HG03354 (cell line): ENCODE measurements around the gene C13orf46.

Source experiments
- ATAC-seq: cut with Tn5 transposase; IDR thresholded peaks from one replicate; pipeline ENCODE4 v1.9.1; 2021; ENCODE audit warnings: mild to moderate bottlenecking; ENCODE audit not compliant: unreplicated experiment, poor library complexity, severe bottlenecking

C13orf46 gene

DNA sequence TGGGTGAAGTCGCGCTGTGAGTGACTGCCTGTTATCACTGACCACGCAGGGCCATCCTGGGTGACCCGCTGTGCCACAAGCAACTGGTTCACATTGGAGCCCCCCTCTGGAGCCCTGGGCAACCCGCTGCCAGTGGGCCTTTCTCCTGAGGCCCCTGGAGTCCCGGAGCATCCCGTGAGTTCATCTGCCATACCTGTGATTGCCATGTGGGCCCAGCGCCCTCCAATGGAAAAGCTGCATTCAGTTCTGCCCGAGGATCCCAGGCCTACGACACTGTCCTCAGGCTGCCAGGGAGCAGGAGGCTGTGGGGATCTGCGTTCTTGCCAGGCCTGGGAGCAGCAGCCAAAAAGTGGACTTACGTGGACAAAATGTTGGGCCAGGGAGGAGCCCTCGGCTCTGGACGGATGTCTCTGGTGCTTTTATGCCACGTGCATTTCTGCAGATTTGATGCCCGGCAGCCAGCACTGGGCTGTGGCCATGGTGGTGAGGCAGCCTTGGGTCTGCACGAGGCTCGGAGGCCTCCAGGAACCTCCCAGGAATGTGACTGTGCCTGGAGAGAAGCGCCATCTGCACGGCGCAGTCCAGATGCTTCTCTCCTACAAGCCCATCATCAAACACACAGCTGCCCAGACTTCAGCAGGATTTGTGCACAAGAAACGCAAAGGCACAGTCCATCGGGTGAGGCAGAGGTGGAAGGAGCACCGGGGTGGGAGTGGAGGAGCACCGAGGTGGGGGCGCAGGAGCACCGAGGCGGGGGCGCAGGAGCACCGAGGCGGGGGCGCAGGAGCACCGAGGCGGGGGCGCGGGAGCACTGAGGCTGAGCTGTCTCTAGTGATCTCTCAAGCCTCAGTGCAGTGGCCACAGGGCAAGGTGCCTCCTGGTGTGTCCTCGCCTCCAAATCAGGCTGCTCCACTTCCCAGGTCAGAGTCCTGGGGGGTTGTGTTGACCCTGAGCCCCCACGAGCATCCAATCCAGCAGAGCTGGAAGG is 44.0 kb downstream of the C13orf46 start:
- ATAC-seq, result no peak

DNA sequence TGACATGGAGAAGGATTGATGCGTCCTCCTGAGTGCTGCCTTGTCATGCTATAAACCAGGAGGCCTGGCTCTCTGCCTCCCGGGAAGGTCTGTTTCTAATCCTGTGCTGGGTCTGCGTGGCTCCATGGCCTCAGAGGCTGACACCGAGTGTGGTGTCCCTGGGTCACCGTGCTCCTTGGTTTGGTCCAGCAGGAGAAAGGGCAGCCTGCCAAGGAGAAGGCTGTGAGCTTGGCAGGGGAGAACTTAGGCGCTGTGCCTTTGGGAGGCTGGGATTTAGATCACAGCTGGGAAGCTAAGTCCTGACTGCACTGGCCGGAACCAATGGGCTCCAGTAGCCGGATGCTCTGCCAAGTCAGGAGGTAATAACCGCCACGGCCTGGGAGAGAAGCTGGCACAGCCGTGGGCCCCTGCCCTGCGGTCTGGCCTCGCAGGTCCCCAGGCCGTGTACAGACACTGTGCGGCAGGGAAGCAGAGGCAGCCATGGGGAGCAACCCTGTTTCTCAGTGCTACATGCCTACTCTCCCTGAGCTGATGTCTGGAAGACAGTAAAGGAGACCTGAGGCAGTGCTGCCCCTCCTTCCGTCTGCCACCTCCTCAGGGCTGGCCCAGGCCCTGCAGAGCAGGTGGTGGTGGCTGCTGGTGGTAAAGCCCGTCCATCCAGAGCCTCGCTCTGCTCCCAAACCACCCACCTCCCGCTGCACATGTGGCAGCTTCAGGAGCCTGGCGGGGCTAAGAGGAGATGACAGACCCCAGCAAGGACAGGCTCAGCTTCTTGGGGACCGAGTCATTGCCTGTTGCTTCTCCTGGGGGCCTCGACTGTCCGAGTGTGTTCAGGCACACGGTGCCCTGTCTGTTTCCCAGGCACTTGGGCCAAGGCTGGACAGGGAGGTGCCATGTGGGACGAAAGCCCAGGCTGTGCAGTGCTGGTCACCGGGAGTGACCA is 44.9 kb downstream of the C13orf46 start:
- no peak for ATAC-seq

DNA sequence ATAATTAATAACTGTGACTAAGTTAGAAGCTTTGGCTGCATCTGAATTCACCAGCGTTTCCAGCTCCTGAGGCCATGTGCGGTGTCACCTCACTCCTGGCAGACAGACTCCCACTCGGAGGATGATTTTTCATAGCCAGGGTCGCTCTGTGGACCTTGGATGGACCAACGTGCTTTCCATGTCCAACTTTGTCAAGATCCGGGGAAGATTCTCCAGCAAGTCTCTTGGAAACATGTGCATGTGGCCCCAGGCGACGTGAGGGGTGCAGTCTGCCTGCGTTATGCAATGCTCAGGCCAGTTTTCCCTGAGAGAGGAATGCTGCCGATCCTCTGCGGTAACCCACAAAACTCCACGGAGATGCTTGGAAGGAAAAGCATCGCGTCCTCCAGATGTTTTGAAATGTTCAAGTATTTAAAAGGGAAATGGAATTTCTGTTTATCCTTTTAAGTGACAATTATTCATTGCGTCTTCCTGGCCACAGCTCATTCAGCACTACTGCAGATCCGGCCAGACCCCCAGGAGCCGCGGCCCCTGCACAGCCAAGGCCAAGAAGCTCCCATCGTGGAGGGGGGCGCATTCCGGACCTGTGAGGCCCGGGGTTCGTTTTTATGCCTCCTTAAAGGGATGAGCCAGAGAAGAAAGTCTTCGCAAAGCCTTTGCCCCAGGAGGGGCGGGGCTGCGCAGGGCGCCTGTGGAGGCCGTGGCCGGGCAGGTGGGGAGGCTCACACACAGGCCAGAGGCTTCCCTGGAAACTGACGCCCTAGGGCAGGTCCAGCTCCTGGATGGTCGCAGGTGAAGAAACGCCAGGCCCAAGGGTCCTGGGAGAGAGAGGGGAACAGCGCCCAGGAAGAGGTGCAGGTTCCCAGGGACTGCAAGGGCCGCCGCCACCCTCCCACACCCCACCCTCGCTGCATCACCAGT is 46.0 kb downstream of the C13orf46 start:
- ATAC-seq, result no peak

DNA sequence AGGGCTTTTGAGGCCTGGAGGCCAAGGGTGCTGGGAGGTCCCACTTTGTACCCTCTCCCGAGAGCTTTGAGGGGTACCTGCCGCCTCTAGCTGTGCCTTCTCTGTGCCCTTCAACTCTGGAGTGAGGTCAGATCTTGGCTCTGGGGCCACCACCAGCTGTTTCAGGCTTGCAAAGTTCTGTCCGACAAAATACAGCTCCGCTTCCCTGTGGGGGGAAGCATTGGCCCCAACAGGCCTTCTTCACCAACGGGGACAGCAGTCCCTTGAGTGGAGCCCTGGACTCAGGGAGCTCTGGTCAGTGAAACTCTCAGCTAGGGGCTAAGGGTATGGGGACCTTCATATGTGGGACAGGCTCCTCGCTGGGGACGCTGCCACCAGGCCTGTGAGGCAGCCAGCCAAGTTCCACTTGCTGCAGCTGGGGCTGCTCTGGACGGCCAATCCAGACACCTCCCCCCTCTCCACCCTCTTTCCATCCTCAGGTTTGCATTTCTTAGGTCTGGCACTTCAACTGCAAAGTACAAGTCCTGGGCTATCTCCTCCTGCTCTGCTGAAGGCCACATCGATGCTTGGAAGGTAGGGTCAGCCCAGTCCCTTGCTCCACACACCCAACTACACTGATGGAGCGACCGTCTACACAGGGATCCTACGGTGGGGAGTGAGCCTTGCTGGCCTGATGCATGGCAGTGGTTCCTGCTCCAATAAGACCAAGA is 46.8 kb downstream of the C13orf46 start:
- ATAC-seq, result no peak

DNA sequence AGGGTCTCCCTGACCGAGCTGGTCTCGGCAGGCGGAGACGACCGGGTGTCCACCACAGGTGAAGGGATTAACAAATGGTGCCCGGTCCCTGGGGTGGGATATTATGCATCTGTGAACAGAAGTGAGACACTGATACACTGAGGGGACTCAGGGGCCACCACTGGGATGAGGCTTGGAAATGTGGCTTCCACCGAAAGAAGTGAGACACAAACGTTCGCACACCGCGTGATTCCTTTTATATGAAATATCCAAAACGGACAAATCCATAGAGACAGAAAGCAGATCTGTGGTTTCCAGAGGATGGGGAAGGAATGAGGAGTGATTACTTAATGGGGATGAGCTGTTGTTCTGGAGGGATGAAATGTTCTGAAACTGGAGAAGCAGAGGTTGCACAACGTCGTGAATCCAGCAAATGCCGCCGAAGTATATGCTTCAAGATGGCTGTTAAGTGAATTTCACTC is 47.5 kb downstream of the C13orf46 start:
- no peak for ATAC-seq

DNA sequence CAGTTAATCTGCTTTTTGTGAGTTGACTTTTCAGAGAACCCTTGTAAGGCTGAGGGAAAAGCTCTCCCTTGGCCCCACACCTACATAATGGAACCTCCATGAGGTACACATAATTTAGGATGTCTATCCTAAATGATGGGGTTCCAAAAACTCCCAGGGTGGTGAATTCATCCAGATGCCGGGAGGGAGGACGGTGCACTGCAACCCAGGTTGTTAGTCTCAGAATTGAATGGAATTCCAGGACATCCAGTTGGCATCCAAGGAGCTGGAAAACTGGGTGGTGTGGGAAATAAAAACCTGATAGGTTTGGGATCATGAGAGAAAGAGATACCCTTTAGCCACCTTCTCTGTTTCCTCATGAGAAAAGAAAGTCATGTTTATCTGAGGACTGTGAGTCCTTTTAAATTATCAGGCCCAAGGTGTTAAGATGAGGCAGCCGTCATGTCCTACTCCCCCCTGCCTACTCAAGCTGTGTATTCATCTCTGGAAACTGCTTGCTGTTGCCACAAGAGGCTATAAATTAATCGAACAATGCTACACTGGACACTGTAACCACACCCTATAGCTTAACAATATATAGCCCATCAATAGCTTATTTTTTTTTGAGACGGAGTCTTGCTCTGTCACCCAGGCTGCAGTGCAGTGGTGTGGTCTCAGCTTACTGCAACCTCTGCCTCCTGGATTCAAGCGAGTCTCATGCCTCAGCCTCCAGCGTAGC is 49.5 kb downstream of the C13orf46 start:
- no peak for ATAC-seq

DNA sequence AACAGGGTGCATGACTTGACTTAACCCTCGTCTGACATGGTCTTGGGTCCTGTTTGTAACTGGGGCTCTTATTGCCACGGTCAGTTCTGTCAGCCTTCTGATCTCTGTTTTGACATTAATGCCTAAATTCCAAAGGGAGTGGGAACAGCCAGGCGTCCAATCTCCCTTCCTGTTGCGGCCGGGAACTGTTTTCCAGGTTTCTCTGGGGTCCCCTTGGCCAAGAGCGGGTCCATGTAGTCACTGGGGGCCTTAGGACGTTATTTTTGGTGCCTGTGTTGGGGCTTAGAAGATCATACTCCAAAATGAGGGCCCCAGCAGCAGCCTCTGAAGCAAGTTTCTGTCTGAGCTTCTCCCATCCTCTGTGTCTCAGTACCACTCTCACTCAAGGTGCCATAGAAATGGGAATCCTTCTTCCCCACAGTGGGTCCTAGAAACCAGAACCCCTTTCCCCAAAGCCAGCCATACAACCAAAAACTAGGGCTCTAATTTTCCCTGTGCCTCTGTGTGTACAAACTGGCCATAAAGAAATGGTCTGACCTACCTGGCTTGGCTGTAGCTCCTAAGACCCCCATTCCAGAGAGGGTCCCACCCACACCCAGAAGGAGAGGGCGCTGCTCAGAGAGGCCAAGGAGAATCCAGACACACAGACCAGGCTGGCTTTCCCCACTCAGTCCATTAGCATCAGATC is 50.4 kb downstream of the C13orf46 start:
- ATAC-seq, result no peak

DNA sequence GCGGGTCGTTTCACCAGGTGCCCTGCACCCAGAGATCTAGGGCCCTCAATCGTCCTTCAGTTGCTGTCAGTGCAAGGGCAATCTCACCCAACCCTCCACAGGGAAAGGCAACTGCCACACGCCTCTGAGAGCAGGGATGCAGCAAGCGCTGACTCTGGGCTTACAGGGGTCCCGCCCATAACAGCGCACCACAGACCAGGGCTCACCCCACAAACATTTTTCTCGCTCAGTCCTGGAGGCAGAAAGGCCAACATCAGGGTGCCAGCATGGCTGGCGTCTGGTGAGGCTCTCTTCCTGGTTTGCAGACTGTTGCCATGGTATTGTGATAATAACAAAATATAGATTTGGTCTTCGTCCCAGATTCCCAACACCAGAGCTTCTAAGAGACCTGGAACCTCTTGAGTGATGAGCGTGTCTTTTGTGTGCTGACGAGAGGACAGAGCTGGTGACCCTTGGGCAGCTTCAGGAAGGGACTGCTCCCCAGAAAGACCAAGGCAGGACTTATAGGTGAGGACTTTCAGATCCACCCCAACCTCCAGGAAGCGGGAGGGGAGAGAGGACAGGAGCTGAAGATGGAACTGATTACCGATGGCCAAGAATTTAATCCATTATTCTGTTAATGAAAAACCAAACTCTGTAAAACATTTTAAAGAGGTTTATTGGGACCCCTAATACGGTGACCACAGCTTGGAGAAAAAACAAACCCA is 51.3 kb downstream of the C13orf46 start:
- ATAC-seq, result no peak

DNA sequence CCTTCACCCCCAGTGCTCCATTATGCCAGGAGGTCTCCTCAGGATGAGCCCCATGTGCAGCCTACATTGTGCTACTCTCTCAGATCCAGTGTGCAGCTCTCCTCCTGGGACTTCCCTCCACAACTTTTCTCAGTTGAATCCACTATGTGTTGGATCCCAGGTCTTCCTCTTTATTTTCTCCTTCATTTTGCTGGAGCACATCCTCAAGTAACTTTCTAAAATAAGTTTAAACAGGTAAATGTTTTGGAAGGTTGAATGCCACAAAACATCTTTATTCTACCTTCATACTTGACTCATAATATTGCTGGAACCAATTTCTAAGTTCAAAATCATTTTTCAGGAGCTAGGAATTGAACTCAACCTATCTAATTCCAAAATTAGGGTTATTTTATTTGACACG is 52.1 kb downstream of the C13orf46 start:
- no peak for ATAC-seq

DNA sequence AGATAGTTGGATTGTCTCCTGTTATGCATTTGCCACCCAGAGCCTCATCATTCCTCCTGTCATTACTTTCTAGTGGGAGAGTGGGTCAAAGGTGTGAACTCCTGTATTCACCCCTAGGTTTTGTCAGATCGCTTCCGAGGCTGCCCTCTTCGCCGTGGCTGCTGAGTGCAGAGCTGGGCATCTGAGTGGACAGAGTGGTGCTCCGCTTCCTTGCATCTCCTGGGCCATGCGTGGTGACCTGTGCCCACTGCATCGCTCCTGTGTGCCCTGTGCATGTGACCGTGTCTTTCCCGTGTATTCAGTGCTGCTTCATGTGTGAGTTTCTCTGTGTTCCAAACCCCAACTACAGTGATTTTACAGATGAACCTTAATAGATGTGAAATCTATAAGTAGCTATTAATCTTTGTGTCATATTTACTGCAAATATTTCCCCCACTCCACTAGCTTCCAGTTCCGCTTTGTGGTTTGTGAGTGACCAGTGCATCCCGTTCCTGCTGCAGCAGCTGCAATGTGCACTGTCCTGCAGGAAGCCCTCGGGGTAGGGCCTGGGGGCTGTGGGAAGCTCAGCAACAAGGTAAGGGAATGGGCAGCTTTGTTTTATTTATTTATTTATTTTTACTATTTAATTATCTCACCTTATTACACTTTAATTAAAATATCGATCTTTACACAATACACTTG is 53.1 kb downstream of the C13orf46 start:
- no peak for ATAC-seq

DNA sequence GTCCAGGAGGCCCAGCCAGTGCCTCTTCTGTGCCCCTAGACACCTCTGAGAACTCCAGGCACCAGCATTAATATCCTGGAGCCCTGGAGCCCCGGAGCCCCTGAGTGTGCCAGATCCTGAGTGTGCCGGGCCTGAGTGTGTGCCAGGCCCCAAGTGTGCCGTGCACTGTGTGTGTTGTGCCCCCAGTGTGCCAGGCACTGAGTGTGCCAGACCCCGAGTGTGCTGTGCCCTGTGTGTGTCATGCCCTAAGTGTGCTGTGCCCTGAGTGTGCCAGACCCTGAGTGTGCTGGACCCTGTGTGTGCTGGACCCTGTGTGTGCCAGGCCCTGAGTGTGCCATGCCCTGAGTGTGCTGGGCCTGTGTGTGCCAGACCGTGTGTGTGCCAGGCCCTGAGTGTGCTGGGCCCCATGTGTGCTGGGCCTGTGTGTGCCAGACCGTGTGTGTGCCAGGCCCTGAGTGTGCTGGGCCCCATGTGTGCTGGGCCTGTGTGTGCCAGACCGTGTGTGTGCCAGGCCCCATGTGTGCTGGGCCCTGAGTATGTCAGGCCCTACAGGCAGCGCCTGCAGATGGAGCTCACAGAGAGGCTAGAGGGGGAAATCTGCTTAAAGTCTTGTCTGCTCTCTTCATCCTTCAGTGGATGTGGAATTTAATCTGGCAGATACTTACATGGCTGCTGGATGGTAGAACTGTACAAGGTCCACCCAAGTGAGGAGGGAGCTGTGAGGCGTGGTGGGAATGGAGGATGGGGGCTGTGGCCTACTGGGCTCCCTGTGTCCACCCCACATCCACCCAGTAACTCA is 53.9 kb downstream of the C13orf46 start:
- no peak for ATAC-seq

DNA sequence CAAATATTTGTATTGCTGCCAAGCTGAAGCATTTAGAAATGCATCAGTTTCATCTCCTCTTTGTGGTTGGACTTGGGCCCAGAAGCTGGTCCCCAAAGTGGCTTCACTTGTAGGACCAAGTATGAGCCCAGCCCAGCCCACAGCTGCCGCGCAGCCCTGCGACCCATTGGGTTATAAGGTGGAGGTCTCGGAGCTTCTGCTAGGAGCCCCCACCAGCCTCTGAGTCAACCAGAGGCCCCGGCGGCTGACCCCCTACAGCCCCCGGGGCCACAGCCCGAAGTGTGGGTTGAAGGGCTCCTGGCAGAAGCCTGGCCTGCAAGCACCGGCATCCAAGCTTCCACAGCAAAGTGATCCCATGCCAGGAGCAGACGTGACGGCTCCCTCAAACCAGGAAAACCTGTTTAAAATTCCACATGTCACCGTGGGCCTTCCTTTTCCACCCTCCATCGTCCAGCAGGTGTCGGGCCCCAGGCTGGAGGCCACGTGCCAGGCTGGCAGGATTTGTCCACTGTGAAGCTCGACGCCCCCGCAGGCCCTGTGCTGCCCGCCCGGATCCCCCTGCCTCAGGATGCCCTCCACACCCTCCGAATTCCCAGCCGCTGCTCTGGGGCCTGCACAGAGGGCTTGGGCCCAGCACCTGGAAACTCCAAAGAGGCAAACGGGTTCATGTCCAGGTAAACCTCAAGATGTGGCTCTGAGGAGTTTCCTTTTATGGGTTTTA is 54.7 kb downstream of the C13orf46 start:
- ATAC-seq, result no peak

DNA sequence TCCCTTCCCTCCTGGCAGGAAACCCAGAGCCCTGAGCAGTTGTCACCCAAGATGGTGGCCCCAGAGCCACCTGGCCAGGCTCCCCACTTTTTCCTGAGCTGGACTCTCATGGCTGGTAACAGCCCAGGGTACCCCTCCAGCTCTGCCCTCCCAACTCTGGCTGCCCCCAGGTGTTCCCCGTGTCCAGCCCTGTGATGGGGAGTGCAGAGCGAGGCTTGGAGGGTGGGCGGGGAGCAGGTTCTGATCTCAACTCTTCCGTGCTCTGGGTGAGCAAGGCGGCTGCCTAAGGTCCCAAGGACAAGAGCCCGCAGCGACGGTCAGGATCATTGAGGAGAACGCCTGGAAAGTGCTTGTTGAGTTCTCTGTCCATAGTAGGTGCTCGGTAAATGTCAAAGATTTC is 55.3 kb downstream of the C13orf46 start:
- ATAC-seq, result no peak

DNA sequence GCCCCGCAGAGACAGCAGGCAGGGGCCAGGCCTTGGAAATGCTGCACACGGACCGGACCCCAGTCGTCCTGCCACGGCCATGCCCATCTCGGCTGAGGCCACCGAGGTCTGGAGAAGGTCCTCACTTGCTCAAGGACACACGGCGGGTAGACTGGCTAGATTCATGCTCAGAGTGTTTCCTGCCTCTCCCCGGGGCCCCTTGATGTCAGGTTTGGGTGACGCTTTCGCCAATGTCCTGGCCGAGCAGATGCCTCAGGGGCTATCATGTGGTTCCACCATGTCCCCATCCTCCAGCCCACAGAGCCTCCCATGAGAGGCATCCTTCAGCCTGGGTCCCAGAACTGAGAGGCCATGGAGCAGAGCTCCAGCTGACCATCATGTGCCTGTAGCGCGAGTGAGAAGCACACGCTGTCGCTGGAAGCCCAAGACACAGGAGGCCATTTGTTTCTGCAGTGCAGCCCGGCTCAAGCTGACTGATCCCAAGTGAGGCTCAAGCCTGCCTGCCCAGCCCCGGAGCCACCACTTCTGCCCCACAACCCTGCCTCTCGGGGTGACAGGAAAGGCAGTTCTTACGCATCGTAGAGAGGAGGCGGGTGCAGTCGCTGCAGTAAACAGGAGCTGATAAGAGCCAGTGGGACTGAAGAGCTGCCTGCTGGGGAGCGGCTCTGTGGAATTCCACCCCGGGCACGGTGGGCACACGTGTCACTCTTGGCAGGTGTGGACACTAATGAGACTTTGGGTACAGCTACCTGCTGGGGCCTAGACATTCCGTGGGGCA is 56.1 kb downstream of the C13orf46 start:
- ATAC-seq, result no peak
